ENCODE measurements around the gene BTN1A1.

The BTN1A1 gene

GRCh38 chr6:26476896-26477295 is 23.2 kb upstream of the BTN1A1 start:
- H3K27me3 ChIP-seq (ENCODE audit: low read depth, low read length), result no peaks in the 10 kb centered on the region
- H3K4me1 ChIP-seq (ENCODE audit: control insufficient read depth in 1 of 2, insufficient read depth in 2 of 2, low read length in 2 of 2), result peaks cover 3 to 7% of the 10 kb centered on the region in 2 donors
- no peaks in the 10 kb centered on the region for H3K36me3 ChIP-seq (ENCODE audit: control insufficient read depth in 1 of 2, insufficient read depth in 2 of 2, low read length in 2 of 2)
- peak overlapping the region; percentile 20 for H3K27ac ChIP-seq (ENCODE audit: low read length)
- no peaks in the 10 kb centered on the region for H3K9me3 ChIP-seq (ENCODE audit: control insufficient read depth in 1 of 2, low read length in 2 of 2)
- H3K4me3 ChIP-seq (ENCODE audit: low read depth in 1 of 2, low read length in 2 of 2), result no peak overlapping the region

GRCh38 chr6:26477426-26477825 is 22.7 kb upstream of the BTN1A1 start:
- Histone ChIP-seq H3K27ac (ENCODE audit: low read length) (peak overlapping the region; percentile 20), H3K4me3 (ENCODE audit: low read depth in 1 of 2, low read length in 2 of 2) (no peak overlapping the region), H3K4me1 (ENCODE audit: control insufficient read depth in 1 of 2, insufficient read depth in 2 of 2, low read length in 2 of 2) (peaks cover 3 to 7% of the 10 kb centered on the region in 2 donors), H3K9me3 (ENCODE audit: control insufficient read depth in 1 of 2, low read length in 2 of 2) (no peaks in the 10 kb centered on the region), H3K27me3 (ENCODE audit: low read depth, low read length) (no peaks in the 10 kb centered on the region), H3K36me3 (ENCODE audit: control insufficient read depth in 1 of 2, insufficient read depth in 2 of 2, low read length in 2 of 2) (no peaks in the 10 kb centered on the region)

- H3K36me3 ChIP-seq (ENCODE audit: control insufficient read depth in 1 of 2, insufficient read depth in 2 of 2, low read length in 2 of 2), result no peaks in the 10 kb centered on the region
- H3K4me3 ChIP-seq (ENCODE audit: low read depth in 1 of 2, low read length in 2 of 2), result no peak overlapping the region
- H3K27ac ChIP-seq (ENCODE audit: low read length), result peak overlapping the region; percentile 0
- H3K27me3 ChIP-seq (ENCODE audit: low read depth, low read length), result no peaks in the 10 kb centered on the region
- no peaks in the 10 kb centered on the region for H3K9me3 ChIP-seq (ENCODE audit: control insufficient read depth in 1 of 2, low read length in 2 of 2)
- H3K4me1 ChIP-seq (ENCODE audit: control insufficient read depth in 1 of 2, insufficient read depth in 2 of 2, low read length in 2 of 2), result peaks cover 3 to 7% of the 10 kb centered on the region in 2 donors
Measured at GRCh38 chr6:26478100-26478984, 21.8 kb upstream of the BTN1A1 start.

GRCh38 chr6:26478985-26479278 is 21.2 kb upstream of the BTN1A1 start:
- no peaks in the 10 kb centered on the region for H3K36me3 ChIP-seq (ENCODE audit: control insufficient read depth in 1 of 2, insufficient read depth in 2 of 2, low read length in 2 of 2)
- no peaks in the 10 kb centered on the region for H3K9me3 ChIP-seq (ENCODE audit: control insufficient read depth in 1 of 2, low read length in 2 of 2)
- no peak overlapping the region for H3K27ac ChIP-seq (ENCODE audit: low read length)
- H3K4me1 ChIP-seq (ENCODE audit: control insufficient read depth in 1 of 2, insufficient read depth in 2 of 2, low read length in 2 of 2), result peaks cover 3 to 7% of the 10 kb centered on the region in 2 donors
- H3K27me3 ChIP-seq (ENCODE audit: low read depth, low read length), result no peaks in the 10 kb centered on the region
- H3K4me3 ChIP-seq (ENCODE audit: low read depth in 1 of 2, low read length in 2 of 2), result no peak overlapping the region

GRCh38 chr6:26482338-26482737 is 17.8 kb upstream of the BTN1A1 start:
- Histone ChIP-seq H3K4me1 (ENCODE audit: control insufficient read depth in 1 of 2, insufficient read depth in 2 of 2, low read length in 2 of 2) (peaks cover 0 to 3% of the 10 kb centered on the region in 2 donors), H3K27ac (ENCODE audit: low read length) (no peak overlapping the region), H3K36me3 (ENCODE audit: control insufficient read depth in 1 of 2, insufficient read depth in 2 of 2, low read length in 2 of 2) (no peaks in the 10 kb centered on the region), H3K27me3 (ENCODE audit: low read depth, low read length) (no peaks in the 10 kb centered on the region), H3K4me3 (ENCODE audit: low read depth in 1 of 2, low read length in 2 of 2) (no peak overlapping the region), H3K9me3 (ENCODE audit: control insufficient read depth in 1 of 2, low read length in 2 of 2) (peaks cover 0 to 2% of the 10 kb centered on the region in 2 donors)

- Histone ChIP-seq H3K4me3 (ENCODE audit: low read depth in 1 of 2, low read length in 2 of 2) (no peak overlapping the region), H3K36me3 (ENCODE audit: control insufficient read depth in 1 of 2, insufficient read depth in 2 of 2, low read length in 2 of 2) (no peaks in the 10 kb centered on the region), H3K27ac (ENCODE audit: low read length) (no peak overlapping the region), H3K9me3 (ENCODE audit: control insufficient read depth in 1 of 2, low read length in 2 of 2) (peaks cover 0 to 7% of the 10 kb centered on the region in 2 donors), H3K27me3 (ENCODE audit: low read depth, low read length) (no peaks in the 10 kb centered on the region), H3K4me1 (ENCODE audit: control insufficient read depth in 1 of 2, insufficient read depth in 2 of 2, low read length in 2 of 2) (no peaks in the 10 kb centered on the region)
Measured at GRCh38 chr6:26483727-26484126, 16.4 kb upstream of the BTN1A1 start.

- H3K27ac ChIP-seq (ENCODE audit: low read length), result no peak overlapping the region
Measured at GRCh38 chr6:26484161-26484560, 15.9 kb upstream of the BTN1A1 start.

GRCh38 chr6:26485112-26485780 is 14.9 kb upstream of the BTN1A1 start:
- Histone ChIP-seq H3K27ac (ENCODE audit: low read length) (no peak overlapping the region), H3K4me3 (ENCODE audit: low read depth in 1 of 2, low read length in 2 of 2) (no peak overlapping the region), H3K36me3 (ENCODE audit: control insufficient read depth in 1 of 2, insufficient read depth in 2 of 2, low read length in 2 of 2) (no peaks in the 10 kb centered on the region), H3K9me3 (ENCODE audit: control insufficient read depth in 1 of 2, low read length in 2 of 2) (peaks cover 0 to 7% of the 10 kb centered on the region in 2 donors), H3K27me3 (ENCODE audit: low read depth, low read length) (no peaks in the 10 kb centered on the region), H3K4me1 (ENCODE audit: control insufficient read depth in 1 of 2, insufficient read depth in 2 of 2, low read length in 2 of 2) (no peaks in the 10 kb centered on the region)

More at GRCh38 chr6:26484161-26484560, 15.9 kb upstream of the BTN1A1 start:
- H3K36me3 ChIP-seq (ENCODE audit: control insufficient read depth in 1 of 2, insufficient read depth in 2 of 2, low read length in 2 of 2), result no peaks in the 10 kb centered on the region
- H3K9me3 ChIP-seq (ENCODE audit: control insufficient read depth in 1 of 2, low read length in 2 of 2), result peaks cover 0 to 7% of the 10 kb centered on the region in 2 donors
- no peaks in the 10 kb centered on the region for H3K27me3 ChIP-seq (ENCODE audit: low read depth, low read length)
- no peak overlapping the region for H3K4me3 ChIP-seq (ENCODE audit: low read depth in 1 of 2, low read length in 2 of 2)
- no peaks in the 10 kb centered on the region for H3K4me1 ChIP-seq (ENCODE audit: control insufficient read depth in 1 of 2, insufficient read depth in 2 of 2, low read length in 2 of 2)

- H3K4me1 ChIP-seq (ENCODE audit: control insufficient read depth in 1 of 2, insufficient read depth in 2 of 2, low read length in 2 of 2), result no peaks in the 10 kb centered on the region
- H3K27me3 ChIP-seq (ENCODE audit: low read depth, low read length), result no peaks in the 10 kb centered on the region
- H3K27ac ChIP-seq (ENCODE audit: low read length), result no peak overlapping the region
- H3K4me3 ChIP-seq (ENCODE audit: low read depth in 1 of 2, low read length in 2 of 2), result no peak overlapping the region
- H3K9me3 ChIP-seq (ENCODE audit: control insufficient read depth in 1 of 2, low read length in 2 of 2), result peaks cover 0 to 7% of the 10 kb centered on the region in 2 donors
- no peaks in the 10 kb centered on the region for H3K36me3 ChIP-seq (ENCODE audit: control insufficient read depth in 1 of 2, insufficient read depth in 2 of 2, low read length in 2 of 2)
Measured at GRCh38 chr6:26486358-26486757, 13.7 kb upstream of the BTN1A1 start.

- Histone ChIP-seq H3K27ac (ENCODE audit: low read length) (no peak overlapping the region), H3K36me3 (ENCODE audit: control insufficient read depth in 1 of 2, insufficient read depth in 2 of 2, low read length in 2 of 2) (no peaks in the 10 kb centered on the region), H3K27me3 (ENCODE audit: low read depth, low read length) (no peaks in the 10 kb centered on the region), H3K4me1 (ENCODE audit: control insufficient read depth in 1 of 2, insufficient read depth in 2 of 2, low read length in 2 of 2) (no peaks in the 10 kb centered on the region), H3K9me3 (ENCODE audit: control insufficient read depth in 1 of 2, low read length in 2 of 2) (peaks cover 0 to 7% of the 10 kb centered on the region in 2 donors), H3K4me3 (ENCODE audit: low read depth in 1 of 2, low read length in 2 of 2) (no peak overlapping the region)
Measured at GRCh38 chr6:26487466-26487865, 12.6 kb upstream of the BTN1A1 start.

GRCh38 chr6:26489996-26490964 is 9.8 kb upstream of the BTN1A1 start:
- H3K9me3 ChIP-seq (ENCODE audit: control insufficient read depth in 1 of 2, low read length in 2 of 2), result peaks cover 0 to 7% of the 10 kb centered on the region in 2 donors
- no peaks in the 10 kb centered on the region for H3K4me1 ChIP-seq (ENCODE audit: control insufficient read depth in 1 of 2, insufficient read depth in 2 of 2, low read length in 2 of 2)
- no peaks in the 10 kb centered on the region for H3K36me3 ChIP-seq (ENCODE audit: control insufficient read depth in 1 of 2, insufficient read depth in 2 of 2, low read length in 2 of 2)
- no peak overlapping the region for H3K4me3 ChIP-seq (ENCODE audit: low read depth in 1 of 2, low read length in 2 of 2)
- no peaks in the 10 kb centered on the region for H3K27me3 ChIP-seq (ENCODE audit: low read depth, low read length)
- H3K27ac ChIP-seq (ENCODE audit: low read length), result no peak overlapping the region

All from muscle layer of duodenum (tissue), 2 donors.